COLO829 (cell line): ENCODE measurements around the gene DPM1.
"Not testable (repeated sequence)": the region's sequence is repeated elsewhere in the genome, so short reads cannot be mapped to it uniquely, and the experiment has no call there.

Source experiments
- DNase-seq: peaks from one replicate; pipeline ENCODE4 v3.0.0; 2012; ENCODE audit warnings: low spot score

Gene DPM1

GRCh38 chr20:50980071-50980681, 21.8 kb upstream of the DPM1 start:
- DNase-seq: peak; percentile 99

- DNase-seq: not testable (repeated sequence)
Measured at GRCh38 chr20:50978533-50978932, 20.2 kb upstream of the DPM1 start.

GRCh38 chr20:50977066-50978021, 19.0 kb upstream of the DPM1 start:
- DNase-seq: no peak

- no peak for DNase-seq
Measured at GRCh38 chr20:50975701-50976330, 17.5 kb upstream of the DPM1 start.

- DNase-seq: no peak
Measured at GRCh38 chr20:50969912-50970311, 11.6 kb upstream of the DPM1 start.

- no peak for DNase-seq
Measured at GRCh38 chr20:50969435-50969834, 11.1 kb upstream of the DPM1 start.

GRCh38 chr20:50968289-50968688, 10.0 kb upstream of the DPM1 start:
- DNase-seq: no peak

GRCh38 chr20:50967586-50967985, 9.3 kb upstream of the DPM1 start:
- no peak for DNase-seq

- no peak for DNase-seq
Measured at GRCh38 chr20:50959543-50960126, 1.3 kb upstream of the DPM1 start.

GRCh38 chr20:50958615-50959542, 547 bp upstream of the DPM1 start, which contains the start of gene MOCS3:
MOCS3 (plus strand) TSS chr20:50958818; CDS start chr20:50958843, 25 bp downstream.
- DNase-seq: peak; percentile 89

- no peak for DNase-seq
Measured at GRCh38 chr20:50957276-50957675, 1.1 kb downstream of the DPM1 start.

- DNase-seq: no peak
Measured at GRCh38 chr20:50953821-50954220, 4.5 kb downstream of the DPM1 start.

- no peak for DNase-seq
Measured at GRCh38 chr20:50953196-50953595, 5.1 kb downstream of the DPM1 start.

- no peak for DNase-seq
Measured at GRCh38 chr20:50948132-50948785, 10.1 kb downstream of the DPM1 start.

- DNase-seq: no peak
Measured at GRCh38 chr20:50943069-50943468, 15.3 kb downstream of the DPM1 start.

GRCh38 chr20:50933589-50933988, 24.7 kb downstream of the DPM1 start:
- DNase-seq: no peak

GRCh38 chr20:50932691-50933280, 25.5 kb downstream of the DPM1 start:
- no peak for DNase-seq

- DNase-seq: no peak
Measured at GRCh38 chr20:50932016-50932485, 26.3 kb downstream of the DPM1 start.

GRCh38 chr20:50931306-50932015, 26.9 kb downstream of the DPM1 start, which contains the start of gene ADNP:
ADNP (minus strand) TSS chr20:50931437; CDS start chr20:50903996, 27,441 bp downstream.
- peak; percentile 78 for DNase-seq

GRCh38 chr20:50930976-50931305, 27.4 kb downstream of the DPM1 start:
- peak; percentile 42 for DNase-seq
